GM18907 (cell line): ENCODE data around the gene HCFC1.

Source experiments
- ATAC-seq: cut with Tn5 transposase; IDR thresholded peaks from one replicate; pipeline ENCODE4 v1.9.1; 2021; ENCODE audit warnings: mild to moderate bottlenecking, moderate library complexity; ENCODE audit not compliant: unreplicated experiment

The HCFC1 gene

GRCh38 chrX:153906126-153906917 is 65.3 kb downstream of the HCFC1 start:
- no peak for ATAC-seq

- ATAC-seq: no peak
Observed at GRCh38 chrX:153905481-153906095, 66.0 kb downstream of the HCFC1 start.

GRCh38 chrX:153903991-153904957 is 67.3 kb downstream of the HCFC1 start, which contains the start of gene AVPR2:
TSS of gene AVPR2 (plus strand) at chrX:153904673. CDS start at chrX:153905146, 473 bp downstream.
- no peak for ATAC-seq

GRCh38 chrX:153903238-153903980 is 68.2 kb downstream of the HCFC1 start:
- no peak for ATAC-seq

GRCh38 chrX:153902385-153902784 is 69.2 kb downstream of the HCFC1 start:
- no peak for ATAC-seq

GRCh38 chrX:153901753-153902140 is 69.9 kb downstream of the HCFC1 start:
- no peak for ATAC-seq

GRCh38 chrX:153900831-153901752 is 70.5 kb downstream of the HCFC1 start:
- peak; percentile 79 for ATAC-seq

GRCh38 chrX:153897899-153898298 is 73.7 kb downstream of the HCFC1 start:
- no peak for ATAC-seq
